Natural killer cell (primary cell): ENCODE results near the gene ATG4D. TPM values are rescaled to one million over a fixed set of nuclear protein-coding genes. Genes with fewer than 3 reads are reported as not detected.

Source experiments
- ATAC-seq, 3 donors: fragments of 150-1000 bp in 2 of 3; fragments of 200-7000 bp in 1 of 3; cut with Tn5 transposase; 1 replicate in 1 of 3; 2 replicates in 2 of 3; pipeline ENCODE4 v1.10.0; 2021; ENCODE audit warnings: mild to moderate bottlenecking in 2 of 3, moderate library complexity in 2 of 3
- DNase-seq, 2 donors: peaks; one replicate each; pipeline versions ENCODE4 v3.0.0 to v3.0.0-alpha.2; 2013 to 2021; ENCODE audit warnings: mixed read lengths in 1 of 2
- H3K27ac ChIP-seq: one replicate; pipeline ENCODE4 v1.5.1; 2013; ENCODE audit warnings: mild to moderate bottlenecking, low read length
- H3K27me3 ChIP-seq: one replicate; pipeline ENCODE4 v1.6.1; 2013; ENCODE audit warnings: low read length; ENCODE audit not compliant: control insufficient read depth, insufficient read depth
- H3K36me3 ChIP-seq: one replicate; pipeline ENCODE4 v1.6.1; 2013; ENCODE audit warnings: low read length; ENCODE audit not compliant: control insufficient read depth, insufficient read depth
- H3K4me1 ChIP-seq: one replicate; pipeline ENCODE4 v1.6.1; 2013; ENCODE audit warnings: low read length; ENCODE audit not compliant: control insufficient read depth, insufficient read depth
- H3K4me3 ChIP-seq: one replicate; pipeline ENCODE4 v1.5.1; 2013; ENCODE audit warnings: low read length
- H3K9me3 ChIP-seq: one replicate; pipeline ENCODE4 v1.6.1; 2013; ENCODE audit warnings: low read length; ENCODE audit not compliant: control insufficient read depth, insufficient read depth
- H3K27ac Mint-ChIP-seq, 2 donors: one replicate each; pipeline ENCODE4 v1.8.0; 2022; ENCODE audit warnings: mild to moderate bottlenecking in 2 of 2, mixed read lengths in 2 of 2, moderate library complexity in 1 of 2
- H3K27me3 Mint-ChIP-seq, 2 donors: one replicate each; pipeline ENCODE4 v1.8.0; 2022; ENCODE audit warnings: low read depth in 2 of 2, mixed read lengths in 2 of 2
- H3K36me3 Mint-ChIP-seq: one replicate; pipeline ENCODE4 v1.8.0; 2022; ENCODE audit warnings: mixed read lengths
- H3K4me1 Mint-ChIP-seq, 2 donors: one replicate each; pipeline ENCODE4 v1.8.0; 2022; ENCODE audit warnings: mixed read lengths in 2 of 2
- H3K4me3 Mint-ChIP-seq: one replicate; pipeline ENCODE4 v1.8.0; 2022; ENCODE audit warnings: mild to moderate bottlenecking, moderate library complexity, mixed read lengths
- H3K9me3 Mint-ChIP-seq, 2 donors: one replicate each; pipeline ENCODE4 v1.8.0; 2022; ENCODE audit warnings: mixed read lengths in 2 of 2
- WGBS: methylation state at CpG from one replicate; pipeline ENCODE4 v1.1.7; 2013; ENCODE audit warnings: missing lambda C conversion rate; ENCODE audit not compliant: insufficient coverage; 5-methylcytosine and 5-hydroxymethylcytosine counted together
- intact Hi-C: fragments of 100-400 bp; cut with micrococcal nuclease; formaldehyde crosslinking; loops from one replicate; pipeline ENCODE4 v1.14.2; 2022
- total RNA-seq, 4 donors: library from RNA; stranded (reverse); fragments of 120-200 nt in 1 of 4; gene quantifications; one replicate each; pipeline versions ENCODE4 v1.2.3 to v1.2.4, GENCODE V29; 2013 to 2022
- TF ChIP-seq, protein P1 (sequence below): fragments of 200-600 bp; IDR thresholded peaks from one replicate; pipeline ENCODE4 v1.8.0; 2022; ENCODE audit warnings: antibody characterized with exemption

The ATG4D gene
- total RNA-seq, 3 donors from 2014 or later (not counting 1 experiment from before 2014, with no cell fraction given): 128 to 155 (median 138) TPM

DNA sequence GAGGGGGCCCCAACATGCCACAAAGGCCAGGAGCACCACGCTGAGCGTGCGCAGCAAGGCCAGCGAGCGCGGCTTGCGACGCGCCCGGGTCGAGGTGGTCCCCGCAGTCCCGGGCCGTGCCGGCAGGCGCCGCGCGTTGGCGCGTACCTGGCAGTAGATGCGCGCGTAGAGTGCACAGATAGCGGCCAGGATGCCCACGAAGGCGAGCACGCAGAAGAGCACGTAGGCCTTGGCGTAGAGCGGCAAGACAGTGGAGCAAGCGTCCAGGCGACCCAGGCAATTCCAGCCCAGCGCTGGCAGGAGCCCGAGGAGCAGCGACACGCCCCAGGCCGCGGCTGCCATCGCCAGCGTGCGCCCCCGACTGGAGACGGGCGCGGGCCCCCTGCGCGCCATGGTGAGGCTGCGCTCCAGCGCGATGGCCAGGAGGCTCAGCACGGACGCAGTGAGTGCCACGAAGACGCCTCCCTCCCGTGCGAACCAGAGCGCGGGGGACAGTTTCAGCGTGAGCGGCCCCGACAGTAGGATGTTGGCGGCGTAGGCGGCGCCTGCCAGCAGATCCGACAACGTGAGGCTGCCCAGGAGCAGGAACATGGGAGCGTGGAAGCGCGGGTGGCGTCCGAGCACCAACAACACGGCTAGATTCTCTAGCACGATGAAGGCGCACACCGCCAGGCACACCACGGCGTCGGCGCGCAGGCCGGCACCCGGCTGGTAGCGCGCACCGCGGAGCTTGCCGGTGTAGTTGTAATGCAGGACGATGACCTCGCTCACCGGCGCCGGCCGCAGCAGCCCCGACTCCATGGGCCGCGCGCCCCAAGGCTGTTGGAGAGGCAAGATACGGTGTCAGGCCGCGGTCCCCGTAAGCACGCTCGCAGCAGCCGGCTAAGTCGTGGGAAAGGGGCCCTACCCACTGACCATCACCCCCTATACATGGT, 29.2 kb upstream of the ATG4D start:
- H3K36me3 ChIP-seq: peaks cover 36% of the 10 kb centered on the region
- WGBS: 5% methylated on average over 103 of the region's 107 CpGs
- H3K4me1 ChIP-seq: peaks cover 79% of the 10 kb centered on the region

DNA sequence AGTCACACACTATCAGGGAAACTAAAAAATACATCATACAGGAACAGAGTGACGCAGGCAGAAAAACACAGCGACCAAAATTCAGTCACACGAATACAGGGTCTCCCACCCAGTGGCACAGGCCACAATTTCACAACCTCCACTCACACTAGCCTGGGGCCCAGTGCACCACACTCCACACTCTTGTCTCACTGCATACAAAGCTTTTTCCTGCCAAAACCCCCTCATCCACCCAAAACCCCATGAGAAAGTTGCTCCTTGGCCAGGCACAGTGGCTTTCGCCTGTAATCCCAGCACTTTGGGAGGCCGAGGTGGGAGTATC, 27.7 kb upstream of the ATG4D start:
- H3K9me3 Mint-ChIP-seq: no peaks in the 10 kb centered on the region
- intact Hi-C loops: loop anchor here (1.0 to 2.0 kb wide), 2 partner anchors 50 to 411 kb away; partner anchors contain the start of gene KRI1
- H3K9me3 ChIP-seq: no peaks in the 10 kb centered on the region
- TF ChIP-seq, protein P1, sequence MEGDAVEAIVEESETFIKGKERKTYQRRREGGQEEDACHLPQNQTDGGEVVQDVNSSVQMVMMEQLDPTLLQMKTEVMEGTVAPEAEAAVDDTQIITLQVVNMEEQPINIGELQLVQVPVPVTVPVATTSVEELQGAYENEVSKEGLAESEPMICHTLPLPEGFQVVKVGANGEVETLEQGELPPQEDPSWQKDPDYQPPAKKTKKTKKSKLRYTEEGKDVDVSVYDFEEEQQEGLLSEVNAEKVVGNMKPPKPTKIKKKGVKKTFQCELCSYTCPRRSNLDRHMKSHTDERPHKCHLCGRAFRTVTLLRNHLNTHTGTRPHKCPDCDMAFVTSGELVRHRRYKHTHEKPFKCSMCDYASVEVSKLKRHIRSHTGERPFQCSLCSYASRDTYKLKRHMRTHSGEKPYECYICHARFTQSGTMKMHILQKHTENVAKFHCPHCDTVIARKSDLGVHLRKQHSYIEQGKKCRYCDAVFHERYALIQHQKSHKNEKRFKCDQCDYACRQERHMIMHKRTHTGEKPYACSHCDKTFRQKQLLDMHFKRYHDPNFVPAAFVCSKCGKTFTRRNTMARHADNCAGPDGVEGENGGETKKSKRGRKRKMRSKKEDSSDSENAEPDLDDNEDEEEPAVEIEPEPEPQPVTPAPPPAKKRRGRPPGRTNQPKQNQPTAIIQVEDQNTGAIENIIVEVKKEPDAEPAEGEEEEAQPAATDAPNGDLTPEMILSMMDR: no peak
- DNase-seq: peak; percentile 82
- H3K27ac Mint-ChIP-seq: peak overlapping the region; percentile 86 to 91
- H3K36me3 Mint-ChIP-seq: peaks cover 17% of the 10 kb centered on the region
- H3K4me3 Mint-ChIP-seq: peak overlapping the region; percentile 81
- peak overlapping the region; percentile 92 for H3K27ac ChIP-seq
- H3K36me3 ChIP-seq: peaks cover 28% of the 10 kb centered on the region
- peaks cover 59% of the 10 kb centered on the region in 2 donors for H3K4me1 Mint-ChIP-seq
- peaks cover 0 to 3% of the 10 kb centered on the region in 2 donors for H3K27me3 Mint-ChIP-seq
- H3K27me3 ChIP-seq: peaks cover 2% of the 10 kb centered on the region
- peak overlapping the region; percentile 97 for H3K4me3 ChIP-seq
- ATAC-seq: peak; percentile 55 to 82 (median 68)
- peaks cover 79% of the 10 kb centered on the region for H3K4me1 ChIP-seq
- 54% methylated on average over 5 of the region's 5 CpGs for WGBS

More for the DNA sequence above, 29.2 kb upstream of the ATG4D start:
- intact Hi-C loops: loop anchor here (5.0 kb wide), 1 partner anchor 222 kb away; no protein-coding TSS in a partner anchor
- ATAC-seq (peak in 1 of 3 donors; percentile 8), DNase-seq (peak; percentile 64 to 74)
- Histone ChIP-seq H3K4me3 (peak overlapping the region; percentile 97), H3K27ac (peak overlapping the region; percentile 92), H3K9me3 (no peaks in the 10 kb centered on the region), H3K27me3 (peaks cover 2% of the 10 kb centered on the region)
- Mint-ChIP-seq H3K4me3 (peak overlapping the region; percentile 81), H3K27ac (peak overlapping the region; percentile 86 to 91), H3K36me3 (peaks cover 17% of the 10 kb centered on the region), H3K9me3 (no peaks in the 10 kb centered on the region), H3K27me3 (peaks cover 0 to 3% of the 10 kb centered on the region in 2 donors), H3K4me1 (peaks cover 47 to 55% of the 10 kb centered on the region in 2 donors)
- TF ChIP-seq, protein P1: no peak

DNA sequence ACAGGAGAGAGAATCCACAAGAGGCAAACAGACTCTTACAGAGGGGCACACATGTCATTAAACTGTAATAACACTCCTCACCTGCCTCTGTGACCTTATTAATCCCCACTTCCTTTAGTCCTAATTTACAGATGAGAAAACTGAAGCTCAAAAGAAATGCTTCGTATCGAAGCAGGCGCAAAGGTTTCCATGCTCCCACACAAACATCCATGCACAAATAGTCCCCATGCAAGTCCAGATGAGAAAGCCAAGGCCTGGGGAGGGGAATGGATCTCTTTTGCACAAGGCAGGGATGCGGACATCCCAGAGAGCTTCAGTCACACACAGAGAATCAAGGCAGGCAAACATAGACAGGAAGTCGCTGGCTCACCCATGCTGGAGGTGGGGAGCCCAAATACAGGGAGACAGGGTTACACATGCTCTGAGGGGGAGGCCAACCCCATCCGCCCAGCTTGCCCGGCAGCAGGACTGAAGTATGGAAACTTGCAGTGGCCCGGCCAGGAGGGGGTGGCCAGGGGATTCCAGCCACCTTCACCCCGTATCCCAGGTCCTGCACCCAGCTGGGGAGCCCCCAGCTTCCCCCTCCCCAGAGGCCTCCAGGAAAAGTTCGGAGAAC, 26.9 kb upstream of the ATG4D start:
- peaks cover 2% of the 10 kb centered on the region for H3K27me3 ChIP-seq
- Mint-ChIP-seq H3K4me3 (peak overlapping the region; percentile 81), H3K9me3 (no peaks in the 10 kb centered on the region), H3K36me3 (peaks cover 17% of the 10 kb centered on the region), H3K4me1 (peaks cover 59 to 62% of the 10 kb centered on the region in 2 donors), H3K27ac (peak overlapping the region; percentile 86 to 91), H3K27me3 (peaks cover 0 to 3% of the 10 kb centered on the region in 2 donors)
- TF ChIP-seq, protein P1: no peak
- intact Hi-C loops: loop anchor here (1.0 to 2.0 kb wide), 2 partner anchors 50 to 412 kb away; partner anchors contain the start of gene KRI1
- H3K36me3 ChIP-seq: peaks cover 25% of the 10 kb centered on the region
- peak overlapping the region; percentile 92 for H3K27ac ChIP-seq
- WGBS: 34% methylated on average over 10 of the region's 10 CpGs
- no peaks in the 10 kb centered on the region for H3K9me3 ChIP-seq
- DNase-seq (peak; percentile 46 to 60), ATAC-seq (peak in 1 of 3 donors; percentile 9)
- peak overlapping the region; percentile 97 for H3K4me3 ChIP-seq
- H3K4me1 ChIP-seq: peaks cover 80% of the 10 kb centered on the region
